CD4-positive, alpha-beta T cell treated with Interleukin-2 at 100 ng/mL for 4 hours (primary cell): ENCODE measurements around the gene RPS21.

Experiments used
- DNase-seq: peaks from one replicate; pipeline ENCODE4 v3.0.0-alpha.2; 2020; ENCODE audit warnings: low spot score

RPS21 gene

DNA sequence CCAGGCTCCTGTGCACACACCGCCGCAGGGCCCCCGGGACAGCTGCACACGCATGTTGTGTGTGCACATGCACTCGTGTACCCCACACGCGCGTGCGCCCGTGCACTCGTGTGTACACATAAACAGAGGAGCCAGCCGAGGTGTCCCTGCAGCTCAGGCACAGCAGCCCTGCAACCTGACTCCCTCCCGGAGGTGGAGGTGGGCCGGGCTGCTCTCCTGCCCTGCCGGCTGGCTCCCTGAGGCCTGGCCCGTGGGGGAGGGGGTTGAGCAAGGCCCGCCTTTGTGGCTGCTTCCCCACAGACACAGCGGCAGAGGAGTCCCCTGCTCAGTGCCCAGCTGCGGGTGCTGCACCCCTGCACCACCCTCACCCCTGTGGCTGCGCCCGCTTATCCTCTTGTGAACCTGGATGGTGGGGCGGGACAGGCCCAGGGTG is 39.8 kb downstream of the RPS21 start:
- DNase-seq: no peak

DNA sequence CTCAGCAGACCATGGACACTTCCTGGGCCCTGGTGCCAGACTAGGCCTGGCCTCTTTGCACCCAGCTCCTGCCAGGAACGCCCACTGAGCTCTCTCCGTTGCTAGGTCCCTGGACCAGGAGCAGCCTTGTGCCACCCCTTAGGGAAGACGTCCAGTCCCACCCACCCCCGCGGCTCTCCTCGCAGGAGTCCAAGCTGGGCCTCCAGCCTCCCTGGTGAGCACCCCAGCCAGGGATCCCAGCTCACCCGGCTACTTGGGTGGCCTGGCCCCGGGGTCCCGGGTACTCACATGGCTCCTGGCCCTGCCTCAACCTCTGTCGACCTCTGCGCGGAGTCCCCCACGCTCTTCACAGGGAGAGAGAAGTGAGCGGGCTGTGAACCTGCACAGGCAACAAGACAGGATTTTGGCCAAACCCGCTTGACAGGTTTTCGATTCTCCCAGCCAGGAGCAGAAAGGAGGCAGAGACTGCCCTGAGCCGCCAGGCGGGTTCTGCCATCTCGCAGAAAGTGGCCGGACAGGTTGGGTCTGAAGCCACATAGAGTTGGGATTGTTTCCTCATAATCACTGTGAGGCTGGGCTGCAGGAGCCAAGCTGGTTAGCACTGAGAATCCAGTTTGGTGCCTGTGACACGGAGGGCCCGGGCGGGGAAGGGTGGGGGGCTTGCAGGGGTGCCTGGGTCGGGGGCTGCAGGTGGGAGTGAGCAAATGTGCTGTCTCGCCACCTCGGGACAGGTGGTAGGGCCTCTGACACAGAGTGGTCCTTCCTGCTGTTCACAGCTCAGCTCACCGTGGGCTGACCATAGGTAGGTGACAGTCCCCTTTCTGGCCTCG is 40.5 kb downstream of the RPS21 start, which contains the start of gene RBBP8NL:
RBBP8NL (minus strand) TSS at position 368 of the 830 bp plus-strand sequence. CDS start 7,892 bp downstream, outside the sequence.
- no peak for DNase-seq

DNA sequence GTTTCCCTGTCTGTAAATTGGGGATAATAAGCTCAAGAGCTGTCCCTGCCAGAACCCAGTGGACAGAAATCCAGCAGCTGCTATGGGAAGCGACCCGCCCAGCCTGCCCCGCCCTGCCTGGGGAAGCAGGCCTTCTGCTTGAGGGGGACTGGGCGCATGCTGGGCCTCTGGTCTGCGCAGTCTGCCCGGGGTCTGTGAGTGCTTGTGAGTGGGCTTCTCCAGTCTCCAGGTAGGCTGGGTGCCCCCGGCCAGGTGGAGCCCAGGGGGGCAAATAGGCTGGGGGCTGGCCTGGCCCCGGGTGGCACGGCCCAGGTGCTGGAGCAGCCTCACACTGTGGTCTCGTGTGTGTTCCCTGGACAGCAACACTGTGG is 41.1 kb downstream of the RPS21 start:
- DNase-seq: no peak

DNA sequence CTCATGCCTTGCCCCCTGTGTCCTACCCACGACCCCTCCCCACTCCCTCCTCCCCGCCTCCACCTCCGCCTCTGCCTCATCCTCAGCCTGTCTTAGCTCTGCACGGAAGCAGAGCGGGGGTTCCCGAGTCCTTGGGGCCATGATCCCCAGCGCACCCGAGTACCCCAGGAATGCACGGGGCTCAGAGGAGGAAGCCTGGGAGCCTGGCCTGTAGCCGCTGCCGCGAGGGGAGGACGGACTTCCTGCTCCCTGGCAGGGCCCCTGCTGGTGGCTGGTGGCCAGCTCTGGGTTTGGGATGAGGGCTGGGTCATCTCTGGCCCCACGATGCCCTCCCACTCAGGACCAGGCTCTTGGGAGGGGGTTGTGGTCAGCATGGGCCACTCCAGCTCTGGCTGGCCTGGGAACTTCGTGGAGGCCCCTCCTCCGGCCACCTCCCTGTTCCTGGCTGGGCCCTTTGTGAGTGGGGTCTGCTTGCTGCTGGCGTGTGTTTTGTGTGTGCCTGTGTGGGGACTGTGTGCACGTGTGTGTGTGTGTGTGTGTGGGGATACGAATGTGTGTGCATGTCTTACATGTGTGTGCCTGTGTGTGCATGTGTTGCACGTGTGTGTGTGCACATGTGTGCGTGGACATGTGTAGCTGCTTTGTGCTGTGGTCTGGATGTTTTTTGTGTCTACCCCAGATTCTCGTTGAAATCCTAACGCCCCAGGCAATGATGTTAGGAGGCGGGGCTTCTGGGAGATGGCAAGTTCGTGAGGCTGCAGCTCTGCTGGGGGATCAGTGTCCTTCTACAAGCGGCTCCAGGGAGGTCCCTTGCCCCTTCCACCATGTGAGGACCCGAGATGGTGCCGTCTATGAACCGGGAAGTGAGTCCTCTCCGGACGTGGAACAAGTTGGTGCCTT is 41.7 kb downstream of the RPS21 start:
- DNase-seq: no peak

DNA sequence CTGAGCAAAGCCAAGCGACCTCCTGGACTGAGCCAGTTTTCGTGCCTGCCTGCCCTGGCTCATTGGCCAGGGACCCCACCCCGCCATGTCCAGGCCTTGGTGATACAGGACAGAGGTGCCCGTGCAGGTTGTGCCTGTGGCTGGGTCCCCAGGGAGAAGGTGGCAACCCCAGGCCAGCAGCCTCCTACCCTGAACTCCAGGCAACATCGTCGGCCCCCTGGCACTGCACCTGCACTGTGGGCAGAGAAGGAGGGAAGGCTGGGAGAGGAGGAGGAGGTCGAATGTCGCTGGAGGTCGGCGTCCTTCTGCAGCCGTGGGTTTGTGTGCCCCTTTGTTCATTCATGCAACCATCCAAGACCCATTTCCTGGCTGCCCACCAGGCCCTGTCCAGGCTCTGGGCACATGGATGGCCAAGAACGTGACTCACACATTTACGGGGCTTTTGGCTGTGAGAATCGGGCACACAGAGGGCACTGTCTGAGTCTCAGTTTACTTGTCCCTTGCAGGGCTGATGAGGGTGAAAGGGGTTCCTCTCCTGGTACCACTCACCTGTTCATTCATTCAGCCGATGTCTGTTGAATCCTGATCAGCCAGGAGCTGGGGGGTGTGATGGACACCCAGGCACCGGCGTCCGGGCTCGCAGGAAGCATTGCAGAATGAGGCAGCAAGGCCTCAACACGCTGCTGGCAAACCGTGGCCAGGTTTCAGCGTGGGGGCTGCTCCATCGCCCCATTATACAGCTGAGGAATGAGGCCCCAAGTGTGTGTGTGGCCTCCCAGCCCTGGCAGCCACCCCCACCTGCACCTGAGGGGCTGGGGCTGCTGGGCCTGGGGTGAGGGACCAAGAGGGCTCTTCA is 42.8 kb downstream of the RPS21 start:
- no peak for DNase-seq

DNA sequence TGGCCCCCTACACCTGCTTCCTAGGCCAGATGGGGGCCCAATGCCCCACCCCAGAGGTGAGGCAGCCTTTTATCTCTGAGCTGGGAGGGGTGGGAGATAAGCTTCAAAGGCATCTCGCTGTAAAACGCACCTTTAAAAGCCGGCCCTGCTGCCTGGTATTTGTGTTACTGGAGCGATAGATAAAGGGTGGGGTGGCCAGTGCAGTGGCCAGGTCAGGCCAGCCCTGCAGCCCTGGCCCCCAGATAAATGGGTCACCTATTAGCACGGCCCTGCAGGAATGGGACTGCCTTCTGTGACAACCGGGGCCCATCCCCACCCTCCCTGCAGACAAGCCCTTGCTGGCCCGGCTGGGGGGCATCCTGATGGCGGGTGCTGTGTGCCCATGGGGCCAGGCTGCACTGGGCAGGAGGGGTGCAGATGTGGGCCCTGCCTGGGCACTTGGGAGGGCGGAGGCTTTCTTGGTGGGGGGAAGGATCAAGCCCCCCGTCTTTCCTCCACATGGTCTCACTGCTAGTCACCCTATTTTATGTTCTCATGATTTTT is 43.5 kb downstream of the RPS21 start:
- no peak for DNase-seq

DNA sequence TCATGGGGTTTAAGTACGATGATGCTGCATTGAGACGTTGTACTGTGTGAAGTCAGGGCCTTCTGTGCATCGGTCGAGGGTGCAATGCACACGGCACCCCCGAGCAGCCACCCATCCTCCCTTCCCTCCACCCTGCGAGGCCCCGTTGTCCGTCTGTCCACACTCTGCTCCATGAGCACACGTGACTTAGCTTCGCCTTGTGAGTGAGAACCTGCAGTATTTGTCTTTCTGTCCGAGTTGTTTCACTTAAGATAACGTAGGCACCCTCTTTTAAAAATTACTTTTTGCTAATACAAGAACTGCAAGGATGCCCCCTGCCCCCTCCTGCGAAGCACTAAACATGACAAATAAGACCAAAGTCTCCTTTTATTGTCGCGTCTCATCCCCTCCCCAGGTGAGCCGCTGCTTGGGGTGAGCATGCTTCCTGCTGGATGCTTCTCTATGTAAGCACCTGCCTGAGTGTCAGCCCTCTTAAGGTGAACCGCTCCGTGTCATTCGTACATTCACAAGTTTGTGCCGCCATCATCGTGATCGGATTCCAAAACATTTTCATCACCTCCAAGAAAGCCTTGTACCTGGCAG is 44.1 kb downstream of the RPS21 start:
- no peak for DNase-seq

DNA sequence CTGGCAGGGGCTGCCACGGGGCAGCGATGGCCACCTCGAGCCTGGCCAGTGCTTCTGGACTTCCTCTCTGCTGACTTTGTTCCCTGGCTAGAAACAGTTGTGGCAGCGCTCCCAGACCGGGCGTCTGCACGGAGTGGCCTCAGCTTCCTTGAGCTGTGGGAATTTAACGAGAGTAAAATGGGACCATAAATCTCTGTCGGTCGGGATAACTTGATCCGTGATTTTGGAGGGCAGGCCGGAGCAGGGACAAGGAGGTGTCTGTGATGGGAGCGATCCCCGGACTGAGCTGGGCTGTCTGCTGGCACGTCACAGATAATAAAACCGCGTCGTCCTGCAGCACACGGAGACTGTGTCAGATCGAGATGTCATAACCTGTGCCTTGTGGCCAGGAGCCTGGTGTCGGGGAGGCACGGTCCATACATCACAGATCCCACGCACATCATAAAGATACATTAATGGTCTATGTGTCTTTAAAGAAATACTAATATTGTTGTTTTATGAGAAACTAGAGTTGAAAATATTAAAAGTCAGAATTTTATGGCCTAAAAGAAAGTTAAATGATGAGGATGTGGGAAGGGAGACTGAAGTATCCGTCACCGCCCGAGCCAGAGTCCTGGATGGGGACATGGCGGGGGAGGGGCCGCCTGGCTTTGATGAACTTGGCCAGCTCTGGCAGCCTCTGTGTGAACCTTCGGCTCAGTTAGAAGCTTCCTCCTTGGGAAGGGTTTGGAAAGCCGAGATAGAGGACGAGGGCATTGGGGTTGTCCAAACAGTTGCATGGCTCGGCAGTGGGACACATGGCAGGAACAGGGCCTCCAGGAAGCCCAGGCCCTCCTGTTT is 47.0 kb downstream of the RPS21 start:
- no peak for DNase-seq

DNA sequence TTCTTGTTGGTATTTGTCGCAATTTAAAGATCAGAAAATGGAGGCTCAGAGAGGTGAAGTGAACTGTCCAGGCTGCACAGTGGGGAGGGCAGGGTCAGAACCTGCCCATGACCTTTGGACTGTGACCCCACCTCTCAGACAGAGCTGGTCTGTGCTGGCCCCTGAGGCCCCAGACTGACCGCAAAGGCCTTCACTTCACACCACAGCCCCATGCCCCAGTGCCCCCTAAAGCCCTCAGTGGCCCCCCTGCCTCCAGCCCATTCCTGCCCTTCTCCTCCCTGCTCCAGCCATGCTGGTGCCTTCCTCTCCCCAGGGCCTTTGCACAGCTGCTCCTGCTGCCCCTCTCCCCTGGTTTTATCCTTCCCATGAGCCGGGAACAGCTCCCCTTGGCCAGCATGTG is 49.8 kb downstream of the RPS21 start:
- no peak for DNase-seq

DNA sequence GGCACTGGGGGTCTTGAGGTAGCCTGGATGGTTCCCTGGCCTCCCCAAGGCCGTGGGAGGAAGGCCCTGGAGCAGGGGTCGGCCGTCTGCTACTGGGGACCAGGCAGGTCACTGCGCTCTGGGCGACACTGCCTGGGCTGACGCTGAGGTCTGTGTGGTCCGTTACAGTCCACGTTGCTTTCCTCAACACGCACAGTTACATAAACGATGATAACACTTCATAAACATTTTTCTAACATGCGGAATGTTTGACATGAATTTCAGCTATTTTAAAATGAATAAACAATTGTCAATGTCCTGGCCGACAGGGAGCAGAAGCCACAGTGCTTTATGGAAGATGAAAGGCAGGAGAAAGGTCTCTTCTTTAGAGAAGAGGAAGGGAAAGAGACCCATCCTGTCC is 50.6 kb downstream of the RPS21 start:
- DNase-seq: no peak

DNA sequence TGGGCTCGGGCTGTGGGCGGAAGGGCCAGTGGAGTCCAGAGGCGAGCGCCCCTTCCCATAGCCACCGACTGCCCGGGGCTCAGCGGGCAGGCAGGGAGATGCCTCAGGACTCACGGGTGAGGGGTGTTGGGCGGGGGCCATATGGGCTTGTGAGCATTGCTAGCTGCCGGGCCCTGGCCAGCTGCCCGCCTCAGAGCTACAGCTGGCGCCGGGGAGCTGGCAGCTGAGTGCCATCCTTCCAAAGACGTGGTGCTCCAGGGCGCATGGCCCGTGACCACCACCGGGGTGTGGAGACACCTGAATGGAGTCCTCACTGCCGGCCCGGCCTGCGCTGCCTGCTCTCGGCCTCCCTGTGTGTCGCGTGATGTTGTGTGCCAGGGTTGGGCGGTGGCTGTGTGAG is 51.0 kb downstream of the RPS21 start:
- DNase-seq: no peak
